CD8-positive, alpha-beta memory T cell (primary cell): Measurements from ENCODE around the gene CTLA4. TPM values are rescaled to one million over a fixed set of nuclear protein-coding genes. Genes with fewer than 3 reads are reported as not detected.

Experiments used
- CTCF ChIA-PET: fragments of 350-600 bp; sonication (Branson Sonifier 250); formaldehyde crosslinking; loops from one replicate; lab custom pipeline; 2021; ENCODE audit warnings: antibody characterized with exemption; lab: Charles Lee
- POLR2A ChIA-PET: fragments of 350-600 bp; sonication (Branson Sonifier 250); formaldehyde crosslinking; loops from one replicate; lab custom pipeline; 2021; ENCODE audit warnings: antibody characterized with exemption; lab: Charles Lee
- DNase-seq, 5 donors: peaks; one replicate each; pipeline versions ENCODE4 v3.0.0 to v3.0.0-alpha.2; 2020 to 2022; ENCODE audit warnings: mixed read lengths in 1 of 5
- H3K27ac ChIP-seq: one replicate; pipeline ENCODE4 v1.7.0; 2013; ENCODE audit warnings: low read depth, mild to moderate bottlenecking, low read length, moderate library complexity
- H3K27me3 ChIP-seq: 2 replicates; pipeline ENCODE4 v1.7.0; 2013; ENCODE audit warnings: low read length, mild to moderate bottlenecking; ENCODE audit not compliant: insufficient read depth, poor library complexity, severe bottlenecking
- H3K36me3 ChIP-seq: 2 replicates; pipeline ENCODE4 v1.7.0; 2013; ENCODE audit warnings: mild to moderate bottlenecking, low read length, moderate library complexity; ENCODE audit not compliant: insufficient read depth
- H3K4me1 ChIP-seq: 2 replicates; pipeline ENCODE4 v1.7.0; 2013; ENCODE audit warnings: mild to moderate bottlenecking, low read length, moderate library complexity; ENCODE audit not compliant: insufficient read depth
- H3K4me3 ChIP-seq: 2 replicates; pipeline ENCODE4 v1.7.0; 2013; ENCODE audit warnings: mild to moderate bottlenecking, low read length
- H3K9me3 ChIP-seq: 2 replicates; pipeline ENCODE4 v1.7.0; 2013; ENCODE audit warnings: mild to moderate bottlenecking, low read length
- H3K27ac Mint-ChIP-seq, 8 donors: one replicate each; pipeline ENCODE4 v1.8.0; 2020 to 2021; ENCODE audit warnings: mixed read lengths in 8 of 8, mild to moderate bottlenecking in 6 of 8, inconsistent platforms in 3 of 8, moderate library complexity in 3 of 8
- H3K27me3 Mint-ChIP-seq, 2 donors: one replicate each; pipeline ENCODE4 v1.8.0; 2020 to 2021; ENCODE audit warnings: mixed read lengths in 2 of 2, mild to moderate bottlenecking in 1 of 2, moderate library complexity in 1 of 2
- H3K36me3 Mint-ChIP-seq, 3 donors: one replicate each; pipeline ENCODE4 v1.8.0; 2020 to 2021; ENCODE audit warnings: mixed read lengths in 3 of 3, inconsistent platforms in 1 of 3, mild to moderate bottlenecking in 1 of 3
- H3K4me1 Mint-ChIP-seq, 3 donors: one replicate each; pipeline ENCODE4 v1.8.0; 2020 to 2021; ENCODE audit warnings: mixed read lengths in 3 of 3, inconsistent platforms in 1 of 3, mild to moderate bottlenecking in 1 of 3
- H3K4me3 Mint-ChIP-seq, 7 donors: one replicate each; pipeline ENCODE4 v1.8.0; 2020 to 2021; ENCODE audit warnings: mixed read lengths in 7 of 7, mild to moderate bottlenecking in 6 of 7, moderate library complexity in 4 of 7, inconsistent platforms in 2 of 7
- H3K9me3 Mint-ChIP-seq, 5 donors: one replicate each; pipeline ENCODE4 v1.8.0; 2020 to 2022; ENCODE audit warnings: mixed read lengths in 5 of 5, mild to moderate bottlenecking in 3 of 5, moderate library complexity in 2 of 5, inconsistent platforms in 1 of 5
- polyA plus RNA-seq: library from polyadenylated mRNA; unstranded; fragments of 300-500 nt; fragmentation: Illumina TruSeq; gene quantifications from one replicate; pipeline ENCODE4 v1.2.3, GENCODE V29; 2021
- total RNA-seq, 2 experiments: library from RNA; stranded (reverse); gene quantifications; one replicate each; pipeline ENCODE4 v1.2.3, GENCODE V29; 2021

The CTLA4 gene
- total and polyA plus RNA-seq, 3 experiments from 2014 or later: 3.5 to 39.0 (median 37.7) TPM

GRCh38 chr2:203908797-203909185 lies 41.2 kb downstream of the CTLA4 start:
- H3K4me1 Mint-ChIP-seq: peaks cover 7 to 12% (median 11%) of the 10 kb centered on the region in 3 donors
- ChIA-PET POLR2A (no interaction called here), CTCF (interaction anchor here (2.1 to 2.2 kb wide), 2 partner anchors 39 to 48 kb away, joined by 6 to 9 read pairs; no protein-coding TSS in a partner anchor)
- Histone ChIP-seq H3K27ac (no peak overlapping the region), H3K4me1 (peaks cover 8% of the 10 kb centered on the region), H3K36me3 (no peaks in the 10 kb centered on the region), H3K9me3 (no peaks in the 10 kb centered on the region), H3K4me3 (no peak overlapping the region), H3K27me3 (no peaks in the 10 kb centered on the region)
- H3K9me3 Mint-ChIP-seq: peaks cover 0 to under 1% (median 0%) of the 10 kb centered on the region in 5 donors
- no peak for DNase-seq
- H3K36me3 Mint-ChIP-seq: peaks cover 0 to 4% (median 0%) of the 10 kb centered on the region in 3 donors
- no peak overlapping the region for H3K27ac Mint-ChIP-seq
- peaks cover 0 to 6% of the 10 kb centered on the region in 2 donors for H3K27me3 Mint-ChIP-seq
- H3K4me3 Mint-ChIP-seq: no peak overlapping the region

DNA sequence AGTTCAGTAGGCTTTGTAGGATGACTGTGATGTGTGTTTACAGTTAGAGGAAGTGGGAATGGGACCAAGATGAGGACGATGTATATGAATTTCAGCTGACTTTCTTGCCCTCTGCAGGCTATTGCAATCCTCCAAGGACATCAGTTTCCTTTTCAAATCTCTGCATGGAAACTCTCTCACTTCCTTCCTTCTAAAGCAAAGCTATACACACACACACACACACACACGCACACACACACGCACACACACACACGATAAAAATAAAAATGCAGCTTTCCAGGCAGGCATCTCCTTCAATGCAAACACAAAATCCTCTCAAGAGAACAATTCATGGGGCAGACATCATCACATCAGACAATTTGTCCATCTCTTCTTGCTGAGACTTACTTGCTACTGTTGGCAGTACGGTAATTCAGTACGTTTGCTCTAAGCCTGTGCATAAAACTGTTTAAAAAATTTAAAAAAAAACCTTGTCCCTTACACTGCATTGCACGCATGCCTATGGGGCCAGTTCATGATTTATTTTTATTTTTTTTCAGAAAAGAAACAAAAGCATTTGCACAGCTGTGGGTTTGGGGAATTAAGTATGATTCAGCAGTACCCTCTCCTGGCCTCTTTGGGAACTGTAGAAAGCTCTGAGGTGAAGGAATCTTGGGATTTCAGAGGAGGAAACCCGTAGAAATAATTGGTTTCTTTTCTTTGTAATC lies 41.8 kb downstream of the CTLA4 start:
- Histone ChIP-seq H3K9me3 (no peaks in the 10 kb centered on the region), H3K4me1 (peaks cover 8% of the 10 kb centered on the region), H3K27ac (no peak overlapping the region), H3K27me3 (no peaks in the 10 kb centered on the region), H3K36me3 (no peaks in the 10 kb centered on the region), H3K4me3 (no peak overlapping the region)
- H3K27me3 Mint-ChIP-seq: peaks cover 6% of the 10 kb centered on the region in 2 donors
- no peaks in the 10 kb centered on the region for H3K9me3 Mint-ChIP-seq
- peak in 2 of 5 donors; percentile 21 to 41 for DNase-seq
- H3K4me1 Mint-ChIP-seq: peaks cover 14 to 15% (median 14%) of the 10 kb centered on the region in 3 donors
- H3K4me3 Mint-ChIP-seq: peak overlapping the region in 2 of 7 donors; percentile 10 to 17
- POLR2A ChIA-PET: no interaction called here
- CTCF ChIA-PET: interaction anchor here (0.8 to 2.3 kb wide), 8 partner anchors 40 to 425 kb away, joined by 3 to 11 read pairs (median 5); partner anchors contain the start of gene CTLA4
- peaks cover 0 to 4% (median 0%) of the 10 kb centered on the region in 3 donors for H3K36me3 Mint-ChIP-seq
- H3K27ac Mint-ChIP-seq: peak overlapping the region in 2 of 8 donors; percentile 7 to 19

GRCh38 chr2:203909974-203910373 lies 42.4 kb downstream of the CTLA4 start:
- Histone ChIP-seq H3K36me3 (no peaks in the 10 kb centered on the region), H3K4me3 (no peak overlapping the region), H3K27ac (no peak overlapping the region), H3K4me1 (peaks cover 8% of the 10 kb centered on the region), H3K9me3 (no peaks in the 10 kb centered on the region), H3K27me3 (no peaks in the 10 kb centered on the region)
- Mint-ChIP-seq H3K4me1 (peaks cover 19 to 21% (median 20%) of the 10 kb centered on the region in 3 donors), H3K9me3 (no peaks in the 10 kb centered on the region), H3K4me3 (no peak overlapping the region), H3K27me3 (peaks cover 4 to 6% of the 10 kb centered on the region in 2 donors), H3K36me3 (peaks cover 0 to 3% (median 0%) of the 10 kb centered on the region in 3 donors), H3K27ac (no peak overlapping the region)
- POLR2A ChIA-PET: no interaction called here
- no peak for DNase-seq
- CTCF ChIA-PET: interaction anchor here (0.8 to 2.3 kb wide), 8 partner anchors 40 to 425 kb away, joined by 3 to 11 read pairs (median 5); partner anchors contain the start of gene CTLA4

DNA sequence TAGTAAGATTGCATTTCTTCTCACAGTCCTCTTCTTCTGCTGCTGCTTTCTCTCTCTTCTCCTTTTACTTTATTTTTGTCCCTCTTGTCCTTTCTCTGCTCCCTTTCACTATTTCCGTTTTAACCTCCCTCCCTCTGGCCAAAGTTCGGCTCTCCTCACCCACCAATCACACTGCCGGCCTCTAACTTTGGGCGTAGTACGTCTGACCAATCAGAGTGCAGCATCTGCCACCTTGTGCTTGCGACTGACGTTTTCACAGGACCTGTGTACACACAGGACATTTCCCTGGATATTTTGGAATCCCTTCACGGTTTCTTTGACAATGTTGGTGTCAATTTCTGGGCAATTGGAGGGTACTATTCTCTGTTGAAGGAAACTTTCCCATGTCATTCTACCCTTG lies 46.4 kb downstream of the CTLA4 start:
- Histone ChIP-seq H3K27me3 (no peaks in the 10 kb centered on the region), H3K27ac (no peak overlapping the region), H3K4me3 (no peak overlapping the region), H3K9me3 (no peaks in the 10 kb centered on the region), H3K36me3 (no peaks in the 10 kb centered on the region), H3K4me1 (peaks cover 8% of the 10 kb centered on the region)
- peaks cover 2 to 6% of the 10 kb centered on the region in 2 donors for H3K27me3 Mint-ChIP-seq
- POLR2A ChIA-PET: no interaction called here
- H3K36me3 Mint-ChIP-seq: peaks cover 0 to 4% (median 0%) of the 10 kb centered on the region in 3 donors
- peaks cover 23 to 25% (median 25%) of the 10 kb centered on the region in 3 donors for H3K4me1 Mint-ChIP-seq
- H3K4me3 Mint-ChIP-seq: no peak overlapping the region
- DNase-seq: no peak
- H3K9me3 Mint-ChIP-seq: no peaks in the 10 kb centered on the region
- H3K27ac Mint-ChIP-seq: no peak overlapping the region
- CTCF ChIA-PET: interaction anchor here (0.9 to 1.3 kb wide), 2 partner anchors 21 to 137 kb away, joined by 3 to 4 read pairs; no protein-coding TSS in a partner anchor

GRCh38 chr2:203914546-203915182 lies 47.1 kb downstream of the CTLA4 start:
- Mint-ChIP-seq H3K36me3 (peaks cover 0 to 4% (median 0%) of the 10 kb centered on the region in 3 donors), H3K9me3 (no peaks in the 10 kb centered on the region), H3K4me3 (peak overlapping the region in 6 of 7 donors; percentile 5 to 78 (median 44)), H3K4me1 (peaks cover 16 to 19% (median 18%) of the 10 kb centered on the region in 3 donors), H3K27me3 (peaks cover 0 to 6% of the 10 kb centered on the region in 2 donors), H3K27ac (peak overlapping the region in 6 of 8 donors; percentile 12 to 72 (median 35))
- Histone ChIP-seq H3K27me3 (no peaks in the 10 kb centered on the region), H3K36me3 (no peaks in the 10 kb centered on the region), H3K4me1 (peaks cover 2% of the 10 kb centered on the region), H3K27ac (no peak overlapping the region), H3K9me3 (no peaks in the 10 kb centered on the region), H3K4me3 (no peak overlapping the region)
- ChIA-PET POLR2A (no interaction called here), CTCF (interaction anchor here (0.8 to 1.3 kb wide), 3 partner anchors 12 to 136 kb away, joined by 3 to 4 read pairs (median 3); no protein-coding TSS in a partner anchor)
- DNase-seq: peak in 3 of 5 donors; percentile 31 to 67 (median 49)

DNA sequence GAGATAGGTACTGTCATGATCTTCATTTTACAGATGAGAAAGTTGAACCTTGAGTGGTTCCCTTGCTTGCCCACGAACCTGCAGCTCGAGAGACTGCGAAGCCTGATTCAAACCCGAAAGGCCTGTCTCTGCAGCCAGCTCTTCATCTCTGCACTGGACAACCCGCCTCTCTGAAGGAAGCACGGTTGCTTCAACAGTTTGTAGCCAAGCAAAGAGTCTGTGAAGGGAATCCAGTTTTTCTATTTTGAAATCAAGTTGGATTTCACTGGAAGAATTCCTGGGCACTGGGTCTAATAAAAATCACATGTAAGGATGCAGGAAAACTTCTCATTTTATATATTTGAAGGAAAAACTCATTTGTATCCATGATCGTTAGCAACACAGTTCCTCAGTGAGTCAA lies 47.7 kb downstream of the CTLA4 start:
- peaks cover 0 to 4% (median 0%) of the 10 kb centered on the region in 3 donors for H3K36me3 Mint-ChIP-seq
- ChIA-PET CTCF (interaction anchor here (0.8 to 1.3 kb wide), 2 partner anchors 12 to 136 kb away, joined by 3 to 4 read pairs; no protein-coding TSS in a partner anchor), POLR2A (no interaction called here)
- H3K9me3 Mint-ChIP-seq: no peaks in the 10 kb centered on the region
- H3K27ac Mint-ChIP-seq: peak overlapping the region in 5 of 8 donors; percentile 3 to 74 (median 39)
- DNase-seq: no peak
- Histone ChIP-seq H3K27me3 (no peaks in the 10 kb centered on the region), H3K27ac (no peak overlapping the region), H3K4me3 (no peak overlapping the region), H3K4me1 (no peaks in the 10 kb centered on the region), H3K9me3 (no peaks in the 10 kb centered on the region), H3K36me3 (no peaks in the 10 kb centered on the region)
- H3K4me3 Mint-ChIP-seq: peak overlapping the region in 5 of 7 donors; percentile 5 to 64 (median 31)
- peaks cover 0 to 6% of the 10 kb centered on the region in 2 donors for H3K27me3 Mint-ChIP-seq
- peaks cover 14 to 19% (median 14%) of the 10 kb centered on the region in 3 donors for H3K4me1 Mint-ChIP-seq

- ChIA-PET POLR2A (no interaction called here), CTCF (no interaction called here)
- H3K9me3 Mint-ChIP-seq: no peaks in the 10 kb centered on the region
- no peaks in the 10 kb centered on the region for H3K4me1 ChIP-seq
- no peak overlapping the region for H3K27ac ChIP-seq
- H3K4me1 Mint-ChIP-seq: peaks cover 14 to 19% (median 14%) of the 10 kb centered on the region in 3 donors
- no peak overlapping the region for H3K27ac Mint-ChIP-seq
- H3K9me3 ChIP-seq: no peaks in the 10 kb centered on the region
- DNase-seq: no peak
- H3K27me3 Mint-ChIP-seq: peaks cover 0 to 6% of the 10 kb centered on the region in 2 donors
- H3K27me3 ChIP-seq: no peaks in the 10 kb centered on the region
- H3K4me3 ChIP-seq: no peak overlapping the region
- H3K4me3 Mint-ChIP-seq: no peak overlapping the region
- no peaks in the 10 kb centered on the region for H3K36me3 ChIP-seq
- peaks cover 0 to 4% (median 0%) of the 10 kb centered on the region in 3 donors for H3K36me3 Mint-ChIP-seq
These were observed 49.2 kb downstream of the CTLA4 start for GRCh38 chr2:203916756-203917155.
